ENCODE measurements around the gene TNFAIP8L2.

Gene TNFAIP8L2

GRCh38 chr1:151166505-151166956 lies 10.1 kb downstream of the TNFAIP8L2 start:
- TF ChIP-seq ARNTL (CRISPR knock-in tag; IDR thresholded peaks at IDR 0.05; ENCODE audit: borderline replicate concordance, low read depth), result no peak
- TF ChIP-seq OSR1 (CRISPR knock-in tag; IDR thresholded peaks at IDR 0.05), result no peak
- ATAC-seq, result peak; percentile 57

- ATAC-seq, result no peak
- TF ChIP-seq ZNF565 (CRISPR knock-in tag; conservative IDR thresholded peaks at IDR 0.05; ENCODE audit: low read depth), result no peak
- no peak for TF ChIP-seq TCF4 (CRISPR knock-in tag; IDR thresholded peaks at IDR 0.05; ENCODE audit: borderline replicate concordance)
- TF ChIP-seq CREB5 (CRISPR knock-in tag; IDR thresholded peaks at IDR 0.05; ENCODE audit: low read depth), result no peak
- TF ChIP-seq SNAI2 (CRISPR knock-in tag; IDR thresholded peaks at IDR 0.05), result no peak
- TF ChIP-seq BACH2 (CRISPR knock-in tag; IDR thresholded peaks at IDR 0.05; ENCODE audit: borderline replicate concordance), result no peak
- no peak for TF ChIP-seq ISL1 (CRISPR knock-in tag; IDR thresholded peaks at IDR 0.05)
- no peak for TF ChIP-seq ZC3H10 (CRISPR knock-in tag; IDR thresholded peaks at IDR 0.05)
- TF ChIP-seq TSHZ2 (CRISPR knock-in tag; IDR thresholded peaks at IDR 0.05), result no peak
- no peak for TF ChIP-seq CSDC2 (CRISPR knock-in tag; IDR thresholded peaks at IDR 0.05)
- TF ChIP-seq OSR1 (CRISPR knock-in tag; IDR thresholded peaks at IDR 0.05), result no peak
- TF ChIP-seq ZFP3 (CRISPR knock-in tag; IDR thresholded peaks at IDR 0.05), result no peak
- TF ChIP-seq ZNF70 (CRISPR knock-in tag; IDR thresholded peaks at IDR 0.05), result no peak
Measured at GRCh38 chr1:151167116-151167515, 10.7 kb downstream of the TNFAIP8L2 start.

- ATAC-seq, result no peak
- TF ChIP-seq GLIS3 (CRISPR knock-in tag; IDR thresholded peaks at IDR 0.05) (no peak), ZNF8 (CRISPR knock-in tag; IDR thresholded peaks at IDR 0.05) (no peak), CSDC2 (CRISPR knock-in tag; IDR thresholded peaks at IDR 0.05) (no peak), PPARA (CRISPR knock-in tag; IDR thresholded peaks at IDR 0.05; ENCODE audit: borderline replicate concordance) (no peak), BACH2 (CRISPR knock-in tag; IDR thresholded peaks at IDR 0.05; ENCODE audit: borderline replicate concordance) (no peak), RARB (CRISPR knock-in tag; IDR thresholded peaks at IDR 0.05) (no peak), SNAI2 (CRISPR knock-in tag; IDR thresholded peaks at IDR 0.05) (no peak)
Measured at GRCh38 chr1:151171190-151171589, 14.7 kb downstream of the TNFAIP8L2 start.

- TF ChIP-seq SNAI2 (CRISPR knock-in tag; IDR thresholded peaks at IDR 0.05) (no peak), GLIS3 (CRISPR knock-in tag; IDR thresholded peaks at IDR 0.05) (no peak), CREB5 (CRISPR knock-in tag; IDR thresholded peaks at IDR 0.05; ENCODE audit: low read depth) (no peak), TCF4 (CRISPR knock-in tag; IDR thresholded peaks at IDR 0.05; ENCODE audit: borderline replicate concordance) (no peak), ZNF70 (CRISPR knock-in tag; IDR thresholded peaks at IDR 0.05) (no peak), ISL1 (CRISPR knock-in tag; IDR thresholded peaks at IDR 0.05) (no peak), PATZ1 (CRISPR knock-in tag; IDR thresholded peaks at IDR 0.05; ENCODE audit: borderline replicate concordance) (no peak), BACH2 (CRISPR knock-in tag; IDR thresholded peaks at IDR 0.05; ENCODE audit: borderline replicate concordance) (no peak), ZC3H10 (CRISPR knock-in tag; IDR thresholded peaks at IDR 0.05) (no peak), TSHZ2 (CRISPR knock-in tag; IDR thresholded peaks at IDR 0.05) (no peak), ARNTL (CRISPR knock-in tag; IDR thresholded peaks at IDR 0.05; ENCODE audit: borderline replicate concordance, low read depth) (no peak), ZFP30 (CRISPR knock-in tag; IDR thresholded peaks at IDR 0.05) (no peak), CSRNP3 (CRISPR knock-in tag; IDR thresholded peaks at IDR 0.05) (no peak), RARB (CRISPR knock-in tag; IDR thresholded peaks at IDR 0.05) (no peak), ZNF8 (CRISPR knock-in tag; IDR thresholded peaks at IDR 0.05) (no peak)
- ATAC-seq, result no peak
Measured at GRCh38 chr1:151175041-151175741, 18.7 kb downstream of the TNFAIP8L2 start.

Data from SK-N-SH treated with all-trans-retinoic acid at 6 μM for 48 hours (cell line).